GM11168 (cell line): ENCODE results near the gene TTC21B.

Experiments
- in situ Hi-C: fragments of 300-500 bp; cut with MboI; formaldehyde crosslinking; loops from one replicate; pipeline ENCODE4 v1.12.0; 2022; ENCODE audit warnings: low sequenced_read_pairs; ENCODE audit not compliant: unreplicated experiment

The TTC21B gene

GRCh38 chr2:165927774-165928173, 25.8 kb downstream of the TTC21B start:
- in situ Hi-C loops, result no loop called here

GRCh38 chr2:165927353-165927752, 26.2 kb downstream of the TTC21B start:
- in situ Hi-C loops, result no loop called here

- in situ Hi-C loops, result no loop called here
Measured at GRCh38 chr2:165924946-165925345, 28.6 kb downstream of the TTC21B start.

DNA sequence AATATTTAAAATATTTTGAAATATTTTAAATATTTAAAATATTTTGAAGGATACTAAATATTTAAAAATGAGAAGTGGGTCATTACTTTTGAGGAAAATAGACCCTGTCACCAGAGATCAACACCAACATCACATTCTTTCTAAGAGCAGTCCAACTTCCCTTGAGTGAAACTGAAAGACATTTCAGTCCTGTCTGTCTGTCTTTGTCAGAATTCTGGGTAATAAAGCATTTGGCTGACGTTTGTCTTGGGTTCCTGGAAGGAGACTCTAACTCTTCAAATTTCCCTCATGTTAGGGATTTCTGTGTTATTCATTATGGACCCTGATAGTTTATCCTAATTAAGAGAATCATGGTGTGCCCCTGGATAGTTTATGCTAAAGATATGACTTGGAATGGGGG, 32.8 kb downstream of the TTC21B start:
- in situ Hi-C loops, result no loop called here

DNA sequence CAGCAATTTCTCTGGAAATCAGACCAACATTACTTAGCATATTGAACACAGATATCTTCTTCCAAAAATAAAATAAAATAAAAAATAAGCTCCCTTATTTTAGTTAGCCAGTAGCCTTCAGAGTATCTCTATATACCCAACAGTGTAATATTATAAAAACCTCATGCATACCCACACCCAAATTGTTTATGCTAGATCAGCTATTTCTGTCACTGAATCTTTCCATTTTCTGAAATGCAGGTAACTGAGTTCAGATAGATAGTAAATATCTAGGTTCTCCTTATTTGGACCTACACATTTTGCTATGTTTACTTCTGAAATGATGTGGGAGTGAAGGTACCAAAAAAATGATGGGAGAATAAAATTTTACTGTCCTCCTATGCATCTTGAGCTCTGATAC, 39.9 kb downstream of the TTC21B start:
- in situ Hi-C loops, result no loop called here

GRCh38 chr2:165911981-165912380, 41.6 kb downstream of the TTC21B start:
- in situ Hi-C loops, result no loop called here

DNA sequence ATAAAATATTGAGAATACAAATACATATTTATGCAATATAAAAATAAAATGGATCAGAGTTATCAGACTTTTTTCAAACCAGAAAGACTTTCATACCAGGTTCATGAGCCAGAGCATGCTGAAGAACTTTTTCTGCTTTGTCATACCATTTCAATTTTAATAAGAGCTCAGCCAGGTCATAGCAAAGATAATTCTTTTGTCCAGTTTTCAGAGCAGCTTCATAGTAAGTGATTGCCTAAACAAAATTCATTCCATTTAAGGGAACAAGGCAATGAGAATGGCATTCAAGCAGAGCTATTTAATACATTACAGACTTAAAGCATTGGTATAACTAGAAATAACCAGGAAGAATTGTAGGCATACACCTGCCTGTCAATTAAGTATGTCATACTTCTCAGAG, 42.3 kb downstream of the TTC21B start:
- in situ Hi-C loops, result no loop called here

- in situ Hi-C loops, result no loop called here
Measured at GRCh38 chr2:165909466-165909865, 44.1 kb downstream of the TTC21B start.

- in situ Hi-C loops, result no loop called here
Measured at GRCh38 chr2:165905854-165906253, 47.7 kb downstream of the TTC21B start.

DNA sequence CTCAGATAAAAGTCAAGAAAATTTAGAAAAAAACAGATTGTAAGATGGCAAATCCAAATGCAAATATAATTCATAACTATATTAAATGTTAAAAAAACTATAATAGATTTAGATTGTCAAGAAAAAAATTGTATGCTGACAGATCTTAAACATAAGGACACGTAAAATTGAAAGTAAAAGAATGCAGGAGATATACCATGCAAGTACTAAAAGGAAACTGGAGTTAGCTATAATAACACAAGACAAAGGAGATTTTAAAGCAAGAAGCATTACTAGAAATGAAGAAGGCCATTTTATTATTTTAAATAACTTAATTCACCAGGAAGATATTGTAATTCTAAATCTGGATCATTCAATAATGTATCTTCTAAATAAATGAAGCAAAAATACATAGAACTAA, 48.3 kb downstream of the TTC21B start:
- in situ Hi-C loops, result no loop called here

DNA sequence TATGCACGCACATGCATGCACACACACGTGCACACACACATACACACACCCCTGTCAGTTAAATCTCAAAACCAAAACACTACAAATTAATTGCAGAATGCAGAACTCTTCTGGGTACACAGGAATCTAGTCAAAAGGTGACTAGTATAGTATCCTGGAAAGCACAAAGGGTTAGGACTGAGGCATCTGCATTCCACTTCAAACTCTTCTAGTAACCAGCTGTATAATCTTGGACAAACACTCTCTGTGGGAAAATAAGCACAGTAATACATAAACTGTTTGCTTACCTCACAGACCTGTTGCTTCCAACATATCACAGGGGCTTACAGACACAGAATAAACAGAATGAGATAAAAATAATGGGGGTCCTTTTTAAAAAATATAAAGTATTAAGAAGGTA, 49.1 kb downstream of the TTC21B start:
- in situ Hi-C loops, result no loop called here

GRCh38 chr2:165903406-165903805, 50.2 kb downstream of the TTC21B start:
- in situ Hi-C loops, result no loop called here

DNA sequence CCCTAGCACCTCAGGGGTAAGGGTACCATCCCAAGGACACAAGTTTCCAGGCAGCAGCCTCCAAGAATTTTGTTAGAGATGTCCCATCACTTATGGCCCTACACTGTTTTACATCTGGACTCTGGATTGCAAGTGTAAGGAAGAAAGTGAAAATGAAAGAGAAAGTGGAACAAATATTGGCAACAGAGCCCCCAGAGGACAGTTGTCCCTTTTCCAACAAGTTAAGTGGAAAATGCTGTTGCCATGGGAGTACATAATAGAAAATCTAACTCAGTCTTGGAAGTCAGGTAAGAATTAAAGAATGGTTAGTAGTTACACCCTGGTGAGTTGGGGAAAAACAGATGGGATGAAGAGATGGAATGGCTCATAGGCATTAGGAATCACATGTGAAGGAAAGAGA, 50.6 kb downstream of the TTC21B start:
- in situ Hi-C loops, result no loop called here

DNA sequence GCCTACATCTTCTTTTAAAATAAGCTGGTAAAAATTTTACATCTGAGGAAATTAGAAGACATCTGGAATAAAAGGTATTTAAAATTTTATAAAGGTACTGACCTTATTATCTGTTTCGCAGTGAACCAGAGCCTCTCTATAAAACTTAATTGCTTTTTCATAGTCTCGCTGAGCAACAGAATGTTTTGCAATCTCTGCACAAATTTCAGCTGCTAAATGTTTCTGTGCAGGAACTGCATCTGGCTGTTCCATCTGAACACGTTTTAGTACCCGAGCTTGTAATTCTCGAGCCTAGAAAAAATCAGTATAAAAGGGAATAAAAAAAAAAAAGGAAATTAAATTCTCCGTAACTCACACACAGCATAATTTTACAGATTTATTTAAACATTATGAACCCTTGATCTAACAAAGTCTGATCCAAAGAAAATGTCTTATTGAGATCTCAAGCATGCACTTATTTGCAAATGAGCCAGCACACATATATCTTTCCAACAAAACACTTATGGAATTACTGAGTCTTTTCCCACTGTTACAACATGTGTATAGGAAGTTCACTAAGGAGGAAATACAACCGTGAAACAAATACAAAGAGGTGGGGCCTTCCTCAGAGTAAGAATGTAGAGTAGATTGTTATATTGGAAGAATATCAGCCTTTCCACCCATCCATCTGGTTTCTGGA, 51.8 kb downstream of the TTC21B start:
- in situ Hi-C loops, result no loop called here

DNA sequence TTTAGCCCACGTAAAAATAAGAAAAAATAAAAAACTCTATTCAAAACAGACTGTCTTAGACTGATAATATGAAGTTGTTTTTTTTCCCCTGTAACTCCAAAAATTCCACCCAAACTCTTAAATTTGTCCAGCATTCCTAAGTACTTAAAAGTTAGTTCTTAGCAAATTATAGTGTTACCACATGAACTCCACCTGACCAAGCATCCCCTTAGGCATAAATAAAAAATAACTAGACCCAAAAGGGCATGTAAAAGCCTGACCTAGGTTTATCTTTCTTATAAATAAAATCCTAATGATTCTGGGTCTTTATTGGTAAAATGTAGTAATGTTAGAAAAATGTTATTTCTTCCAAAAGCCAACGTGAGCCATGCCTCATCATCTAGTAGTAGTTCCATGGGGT, 54.3 kb downstream of the TTC21B start:
- in situ Hi-C loops, result no loop called here

GRCh38 chr2:165898381-165898780, 55.2 kb downstream of the TTC21B start:
- in situ Hi-C loops, result no loop called here

DNA sequence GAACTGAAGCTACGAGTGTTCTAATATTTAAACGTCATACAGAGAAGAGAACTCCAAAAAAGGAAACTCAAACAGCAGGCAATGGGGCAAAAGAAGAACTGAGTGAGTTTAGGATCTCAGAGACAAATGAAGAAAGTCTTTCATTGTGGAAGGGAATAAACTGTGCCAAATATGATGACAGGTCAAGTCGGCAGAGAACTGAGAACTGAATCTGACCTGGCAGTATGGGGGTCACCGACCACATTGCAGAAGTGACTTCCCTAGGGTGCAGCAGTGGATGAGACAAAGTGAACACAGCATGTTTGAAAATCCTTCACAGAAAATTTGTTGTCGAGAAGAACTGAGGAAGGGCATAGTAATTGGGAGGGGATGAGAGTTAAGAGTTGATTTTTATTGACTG, 55.9 kb downstream of the TTC21B start:
- in situ Hi-C loops, result no loop called here

GRCh38 chr2:165897074-165897473, 56.5 kb downstream of the TTC21B start:
- in situ Hi-C loops, result no loop called here

DNA sequence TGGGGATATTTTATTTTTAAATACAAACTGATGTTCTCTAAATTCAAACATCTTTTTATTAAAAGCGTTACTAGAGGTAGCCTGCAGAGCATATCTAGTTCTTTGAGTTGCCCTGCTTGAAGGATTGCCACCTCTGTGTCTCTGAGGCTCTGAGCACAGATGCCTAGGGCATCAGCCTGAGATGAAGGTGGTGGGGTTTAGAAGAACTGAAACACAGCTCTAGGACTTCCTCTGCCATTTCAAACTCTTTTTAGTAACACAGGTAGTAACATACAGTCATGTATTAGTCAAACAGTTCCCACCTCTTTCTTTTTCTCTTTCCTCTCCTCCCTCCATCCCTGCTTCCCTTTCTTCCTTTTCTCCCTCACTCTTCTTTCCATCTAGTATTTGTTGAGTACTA, 57.6 kb downstream of the TTC21B start:
- in situ Hi-C loops, result no loop called here

DNA sequence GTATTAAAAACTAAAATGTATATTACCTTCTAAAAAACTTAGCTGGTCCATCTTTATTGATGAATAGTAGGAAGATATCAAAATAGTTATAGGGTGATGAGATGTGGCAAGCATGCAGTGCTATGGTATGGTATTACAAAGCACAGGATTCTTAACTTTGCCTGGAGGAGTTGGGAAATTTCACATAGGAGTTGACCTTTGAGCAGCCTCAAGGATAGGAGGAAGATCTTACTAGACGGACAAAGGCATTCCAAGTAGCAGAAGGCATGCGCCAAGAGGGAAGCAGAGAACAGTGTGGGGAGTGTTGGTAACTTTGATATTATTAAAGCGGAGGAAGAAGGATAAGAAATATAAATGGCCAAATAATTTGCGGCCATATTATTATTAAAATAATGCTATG, 60.0 kb downstream of the TTC21B start:
- in situ Hi-C loops, result no loop called here

GRCh38 chr2:165892526-165892925, 61.0 kb downstream of the TTC21B start:
- in situ Hi-C loops, result no loop called here

- in situ Hi-C loops, result no loop called here
Measured at GRCh38 chr2:165891943-165892342, 61.6 kb downstream of the TTC21B start.

DNA sequence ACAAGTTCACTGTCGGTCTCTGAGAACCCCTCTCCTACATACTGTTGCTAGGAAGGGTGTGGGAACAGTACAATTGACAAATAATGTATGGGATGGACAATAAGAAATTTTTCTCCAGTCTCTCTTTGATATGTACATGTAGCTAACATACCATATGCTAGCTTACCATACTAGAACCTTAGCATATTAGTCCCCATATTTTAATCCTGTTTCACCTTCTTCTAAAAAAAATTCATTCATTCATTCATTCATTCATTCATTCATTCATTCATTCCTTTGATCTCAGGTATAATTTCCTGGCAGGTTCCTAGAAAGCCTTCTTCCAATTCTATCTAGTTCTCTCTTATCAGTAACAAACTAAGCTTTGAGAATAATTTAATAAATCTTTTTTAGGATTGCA, 62.2 kb downstream of the TTC21B start:
- in situ Hi-C loops, result no loop called here
